ENCODE data around the gene PNMA8B. TPM values are rescaled to one million over a fixed set of nuclear protein-coding genes. Genes with fewer than 3 reads are reported as not detected.

PNMA8B gene
- polyA plus RNA-seq: 9.9 and 10.1 TPM in 2 replicates
- polyA minus RNA-seq: 24.0 and 27.0 TPM in 2 replicates

GRCh38 chr19:46495786-46496099 lies at the start of gene PNMA8B:
PNMA8B (minus strand) TSS chr19:46495867; CDS start chr19:46495465, 402 bp downstream.
- Histone ChIP-seq H2AFZ (ENCODE audit: low read depth, low read length) (peak within 1 kb of the TSS; percentile 66), H3K9me2 (ENCODE audit: insufficient read depth, low read length) (no peaks in the 10 kb centered on the region), H3K4me3 (ENCODE audit: low read length) (peak within 1 kb of the TSS; percentile 71), H4K20me1 (ENCODE audit: insufficient read depth) (no peaks in the 10 kb centered on the region), H3K9ac (ENCODE audit: low read length) (peak within 1 kb of the TSS; percentile 81), H3K4me2 (ENCODE audit: low read length) (peak within 1 kb of the TSS; percentile 97), H3K9me3 (ENCODE audit: low read length) (peaks cover 14% of the 10 kb centered on the region), H3K36me3 (ENCODE audit: insufficient read depth, low read length) (no peaks in the 10 kb centered on the region), H3K27ac (ENCODE audit: low read length) (peak within 1 kb of the TSS; percentile 96), H3K27me3 (ENCODE audit: insufficient read depth, low read depth, low read length) (peaks cover 36% of the 10 kb centered on the region), H3F3A (ENCODE audit: insufficient read depth, low read length, poor library complexity, severe bottlenecking) (no peaks in the 10 kb centered on the region), H3K79me2 (replicated peaks; ENCODE audit: insufficient read depth, low read length) (no peaks in the 10 kb centered on the region)
- no peak for TF ChIP-seq EZH2 (IDR thresholded peaks at IDR 0.05; ENCODE audit: borderline replicate concordance, insufficient read depth, low read length, poor library complexity, severe bottlenecking)
- peak; percentile 96 for TF ChIP-seq POLR2AphosphoS5 (IDR thresholded peaks at IDR 0.05)
- TF ChIP-seq RAD21 (conservative IDR thresholded peaks at IDR 0.05): peak; percentile 40
- TF ChIP-seq SMC3 (conservative IDR thresholded peaks at IDR 0.05; ENCODE audit: poor library complexity): peak; percentile 33
- TF ChIP-seq EP300 (conservative IDR thresholded peaks at IDR 0.05; ENCODE audit: poor library complexity, severe bottlenecking): peak; percentile 45
- no peak for TF ChIP-seq CTCF (IDR thresholded peaks at IDR 0.05; ENCODE audit: poor library complexity, severe bottlenecking)
- TF ChIP-seq TAF1 (IDR thresholded peaks at IDR 0.05; ENCODE audit: low read depth): peak; percentile 68
- TF ChIP-seq MXI1 (conservative IDR thresholded peaks at IDR 0.05; ENCODE audit: poor library complexity, severe bottlenecking): peak; percentile 54
- TF ChIP-seq REST (IDR thresholded peaks at IDR 0.05; ENCODE audit: borderline replicate concordance): peak; percentile 76

- Histone ChIP-seq H3K4me3 (ENCODE audit: low read length) (no peak overlapping the region), H2AFZ (ENCODE audit: low read depth, low read length) (no peak overlapping the region), H3K36me3 (ENCODE audit: insufficient read depth, low read length) (no peaks in the 10 kb centered on the region), H3K9me3 (ENCODE audit: low read length) (no peaks in the 10 kb centered on the region), H3K27me3 (ENCODE audit: insufficient read depth, low read depth, low read length) (no peaks in the 10 kb centered on the region), H3K4me2 (ENCODE audit: low read length) (no peak overlapping the region), H3K79me2 (replicated peaks; ENCODE audit: insufficient read depth, low read length) (no peaks in the 10 kb centered on the region), H3K9ac (ENCODE audit: low read length) (no peak overlapping the region), H3K9me2 (ENCODE audit: insufficient read depth, low read length) (no peaks in the 10 kb centered on the region), H3F3A (ENCODE audit: insufficient read depth, low read length, poor library complexity, severe bottlenecking) (no peaks in the 10 kb centered on the region), H3K27ac (ENCODE audit: low read length) (no peak overlapping the region), H4K20me1 (ENCODE audit: insufficient read depth) (no peaks in the 10 kb centered on the region)
- TF ChIP-seq CTCF (IDR thresholded peaks at IDR 0.05; ENCODE audit: poor library complexity, severe bottlenecking) (no peak), EP300 (conservative IDR thresholded peaks at IDR 0.05; ENCODE audit: poor library complexity, severe bottlenecking) (no peak), EZH2 (IDR thresholded peaks at IDR 0.05; ENCODE audit: borderline replicate concordance, insufficient read depth, low read length, poor library complexity, severe bottlenecking) (no peak), REST (IDR thresholded peaks at IDR 0.05; ENCODE audit: borderline replicate concordance) (no peak), SMC3 (conservative IDR thresholded peaks at IDR 0.05; ENCODE audit: poor library complexity) (no peak), RAD21 (conservative IDR thresholded peaks at IDR 0.05) (no peak), MXI1 (conservative IDR thresholded peaks at IDR 0.05; ENCODE audit: poor library complexity, severe bottlenecking) (no peak), TAF1 (IDR thresholded peaks at IDR 0.05; ENCODE audit: low read depth) (no peak), POLR2AphosphoS5 (IDR thresholded peaks at IDR 0.05) (no peak)
Measured at GRCh38 chr19:46544651-46545050, 49.0 kb upstream of the PNMA8B start.

Measured in neural cell (in vitro differentiated cells).